Endothelial cell of umbilical vein (primary cell): ENCODE measurements around the gene PRSS58. TPM values are rescaled to one million over a fixed set of nuclear protein-coding genes. Genes with fewer than 3 reads are reported as not detected.

ENCODE experiments used
- BruUV-seq: library from RNA; stranded (reverse); fragments of 400-500 nt; replicated peaks from 2 replicates; lab custom pipeline; 2021; lab: Mats Ljungman, UMichigan
- CTCF ChIA-PET: fragments of 300-600, 350-600 bp; sonication (Branson Sonifier 250); formaldehyde crosslinking; loops from one replicate; lab custom pipeline; 2021; ENCODE audit warnings: antibody characterized with exemption, inconsistent platforms; lab: Charles Lee
- POLR2A ChIA-PET: fragments of 300-600, 350-600 bp; sonication (Branson Sonifier 250); formaldehyde crosslinking; loops from one replicate; lab custom pipeline; 2021; ENCODE audit warnings: antibody characterized with exemption, inconsistent platforms; lab: Charles Lee
- DNase-seq: peaks from one replicate; pipeline ENCODE4 v3.0.0-alpha.2; 2011; ENCODE audit warnings: low read depth, low spot score
- FAIRE-seq: peaks from 2 replicates; lab custom pipeline; 2011; peaks lifted over from hg19 to GRCh38; lab: Jason Lieb, UNC
- H2AFZ ChIP-seq: 2 replicates; pipeline ENCODE4 v1.6.0; 2012; ENCODE audit warnings: low read depth, low read length, control low read depth, inconsistent platforms
- H3K27ac ChIP-seq: 2 replicates; pipeline ENCODE4 v1.5.1; 2011; ENCODE audit warnings: low read depth, mild to moderate bottlenecking, control low read depth, low read length, moderate library complexity; ENCODE audit not compliant: insufficient read depth
- H3K27me3 ChIP-seq, 2 experiments: 2 replicates each; pipeline versions ENCODE4 v1.6.0 to v1.6.1; 2011; ENCODE audit warnings: low read length in 2 of 2, mixed read lengths in 1 of 2; ENCODE audit not compliant: control insufficient read depth in 2 of 2, insufficient read depth in 2 of 2
- H3K36me3 ChIP-seq, 2 experiments: 2 replicates in 1 of 2; 3 replicates in 1 of 2; pipeline ENCODE4 v1.5.1; 2011; ENCODE audit warnings: low read length in 2 of 2, mild to moderate bottlenecking in 1 of 2, moderate library complexity in 1 of 2; ENCODE audit not compliant: control insufficient read depth in 2 of 2, insufficient read depth in 2 of 2; ENCODE audit errors: extremely low read depth in 1 of 2
- H3K4me1 ChIP-seq: 3 replicates; pipeline ENCODE4 v1.5.1; 2011; ENCODE audit warnings: mild to moderate bottlenecking, low read length; ENCODE audit not compliant: control insufficient read depth, insufficient read depth; ENCODE audit errors: extremely low read depth
- H3K4me2 ChIP-seq: 2 replicates; pipeline ENCODE4 v1.6.1; 2011; ENCODE audit warnings: low read length, control low read depth, mixed read lengths; ENCODE audit not compliant: insufficient read depth
- H3K4me3 ChIP-seq, 3 experiments: fragments of 200-600 bp in 1 of 3; sonication (generic), shearing (Covaris generic) in 1 of 3; replicated peaks in 1 of 3; 2 replicates each; pipeline ENCODE4 v1.5.1; 2011 to 2016; ENCODE audit warnings: control low read depth in 3 of 3, low read length in 3 of 3, mild to moderate bottlenecking in 2 of 3, inconsistent platforms in 1 of 3, low read depth in 1 of 3, moderate library complexity in 1 of 3; ENCODE audit not compliant: insufficient read depth in 1 of 3
- H3K79me2 ChIP-seq: 2 replicates; pipeline ENCODE4 v1.6.0; 2012; ENCODE audit warnings: low read length, inconsistent platforms; ENCODE audit not compliant: control insufficient read depth, insufficient read depth
- H3K9ac ChIP-seq: replicated peaks from 2 replicates; pipeline ENCODE3; 2011; ENCODE audit warnings: low read length, control low read depth; ENCODE audit not compliant: insufficient read depth; ENCODE audit errors: extremely low read depth
- H3K9me1 ChIP-seq: replicated peaks from 3 replicates; pipeline ENCODE4 v1.6.0; 2011; ENCODE audit warnings: mild to moderate bottlenecking, low read length; ENCODE audit not compliant: control insufficient read depth, insufficient read depth; ENCODE audit errors: extremely low read depth
- H3K9me3 ChIP-seq: replicated peaks from 2 replicates; pipeline ENCODE4 v1.5.1; 2012; ENCODE audit warnings: low read length, inconsistent platforms; ENCODE audit not compliant: control insufficient read depth, insufficient read depth
- H4K20me1 ChIP-seq: replicated peaks from 2 replicates; pipeline ENCODE3; 2011; ENCODE audit warnings: mild to moderate bottlenecking, low read length; ENCODE audit not compliant: control insufficient read depth, insufficient read depth; ENCODE audit errors: extremely low read depth
- EZH2 ChIP-seq: IDR thresholded peaks from 2 replicates; pipeline ENCODE4 v1.6.1; 2012; ENCODE audit warnings: borderline replicate concordance, low read depth, mild to moderate bottlenecking, moderate library complexity, low read length, inconsistent platforms; ENCODE audit not compliant: severe bottlenecking
- FOS ChIP-seq: IDR thresholded peaks from 2 replicates; pipeline ENCODE4 v1.6.1; 2011; ENCODE audit warnings: mild to moderate bottlenecking, low read length, moderate library complexity, borderline replicate concordance; ENCODE audit not compliant: insufficient read depth
- GATA2 ChIP-seq: IDR thresholded peaks from 2 replicates; pipeline ENCODE4 v1.7.0; 2011; ENCODE audit warnings: low read depth, mild to moderate bottlenecking, moderate library complexity, mixed read lengths, low read length; ENCODE audit not compliant: insufficient read length, insufficient read depth
- JUN ChIP-seq: IDR thresholded peaks from 2 replicates; pipeline ENCODE4 v1.6.1; 2011; ENCODE audit warnings: borderline replicate concordance, low read depth; ENCODE audit not compliant: insufficient read length, insufficient read depth
- MYC ChIP-seq: IDR thresholded peaks from one replicate; pipeline ENCODE4 v1.6.1; 2011; ENCODE audit warnings: mild to moderate bottlenecking, low read depth, low read length
- POLR2A ChIP-seq: IDR thresholded peaks from 2 replicates; pipeline ENCODE4 v1.6.1; 2012; ENCODE audit warnings: low read depth, mild to moderate bottlenecking, control low read depth, low read length
- POLR2AphosphoS5 ChIP-seq: IDR thresholded peaks from 2 replicates; pipeline ENCODE4 v1.6.1; 2012; ENCODE audit warnings: low read depth, mild to moderate bottlenecking, control low read depth, low read length, moderate library complexity; ENCODE audit not compliant: insufficient read depth
- dilution Hi-C: fragments of 300-500 bp; cut with MboI; formaldehyde crosslinking; loops from one replicate; pipeline ENCODE4 v1.15.0; 2019; ENCODE audit warnings: low sequenced_read_pairs; ENCODE audit not compliant: extremely low pct_ligation_motif_present
- intact Hi-C: fragments of 100-400 bp; cut with micrococcal nuclease; formaldehyde crosslinking; loops from one replicate; pipeline ENCODE4 v1.10.0; 2022
- polyA plus RNA-seq, 4 experiments: library from polyadenylated mRNA; depleted of rRNA in 3 of 4; stranded (reverse) in 3 of 4; unstranded in 1 of 4; fragments of >200 nt; gene quantifications; 2 replicates each; pipeline versions ENCODE4 v1.2.1 to v1.2.3, GENCODE V29; 2011 to 2012; ENCODE audit warnings: missing spikeins in 1 of 4
- total RNA-seq: library from RNA; stranded (reverse); gene quantifications from 2 replicates; pipeline ENCODE4 v1.2.3, GENCODE V29; 2021
- TF ChIP-seq, protein P1 (sequence below): IDR thresholded peaks from 2 replicates; pipeline ENCODE4 v1.6.1; 2011; ENCODE audit not compliant: insufficient read depth, insufficient read length
- TF ChIP-seq, protein P2 (sequence below), 2 donors: IDR thresholded peaks; 1 replicate in 1 of 2; 2 replicates in 1 of 2; pipeline ENCODE4 v1.5.1; 2011; ENCODE audit warnings: low read length in 2 of 2, mild to moderate bottlenecking in 2 of 2, moderate library complexity in 2 of 2, control low read depth in 1 of 2, inconsistent platforms in 1 of 2, low read depth in 1 of 2; ENCODE audit not compliant: insufficient read depth in 1 of 2; ENCODE audit errors: extremely low read depth in 1 of 2

PRSS58 gene
- total and polyA plus RNA-seq, 2 donors (not counting 3 experiments of a cell fraction or from before 2014, with no cell fraction given) = not detected

DNA sequence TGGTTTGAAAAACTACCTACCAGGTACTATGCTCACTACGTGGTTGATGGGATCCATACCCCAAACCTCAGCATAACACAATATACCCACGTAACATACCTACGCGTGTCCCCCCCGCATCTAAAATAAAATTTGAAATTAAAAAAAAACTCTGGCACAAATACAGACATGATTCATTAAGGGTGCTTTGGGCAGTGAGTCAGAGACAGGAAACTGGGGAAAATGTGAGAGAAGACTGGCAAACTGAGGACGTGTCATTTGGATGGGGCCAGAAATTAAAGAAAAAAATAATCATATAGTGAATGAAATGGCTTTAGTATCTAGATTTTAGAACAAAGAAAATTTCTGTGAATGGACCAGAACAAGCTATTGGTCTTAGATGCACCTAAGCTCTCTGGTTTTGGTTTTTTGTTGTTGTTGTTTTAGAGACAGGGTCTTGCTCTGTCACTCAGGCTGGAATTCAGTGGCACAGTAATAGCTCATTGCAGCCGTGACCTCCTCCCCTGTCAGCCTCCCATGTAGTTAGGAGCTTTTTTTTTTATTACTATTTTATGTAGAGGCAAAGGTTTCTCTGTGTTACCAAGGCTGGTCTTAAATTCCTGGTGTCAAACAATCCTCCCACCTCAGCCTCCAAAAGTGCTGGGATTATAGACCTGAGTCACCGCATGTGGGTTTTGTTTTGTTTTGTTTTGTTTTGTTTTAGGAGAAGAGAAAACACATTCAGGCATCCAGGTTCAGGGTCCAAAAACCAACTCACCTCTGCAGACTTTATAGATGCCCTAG, 5.9 kb upstream of the PRSS58 start:
- no peak overlapping the region for H3K4me3 ChIP-seq
- no peaks in the 10 kb centered on the region for H3K4me1 ChIP-seq
- H3K27me3 ChIP-seq = no peaks in the 10 kb centered on the region
- no peak overlapping the region for H3K9ac ChIP-seq
- ChIA-PET POLR2A (no interaction called here), CTCF (no interaction called here)
- H3K27ac ChIP-seq = no peak overlapping the region
- dilution Hi-C loops = no loop called here
- H4K20me1 ChIP-seq = no peaks in the 10 kb centered on the region
- no TSS peak for BruUV-seq
- H3K9me1 ChIP-seq = no peaks in the 10 kb centered on the region
- TF ChIP-seq FOS (peak; percentile 49), GATA2 (no peak)
- TF ChIP-seq, protein P1, sequence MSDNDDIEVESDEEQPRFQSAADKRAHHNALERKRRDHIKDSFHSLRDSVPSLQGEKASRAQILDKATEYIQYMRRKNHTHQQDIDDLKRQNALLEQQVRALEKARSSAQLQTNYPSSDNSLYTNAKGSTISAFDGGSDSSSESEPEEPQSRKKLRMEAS = no peak
- H3K9me3 ChIP-seq = no peaks in the 10 kb centered on the region
- H3K79me2 ChIP-seq = no peaks in the 10 kb centered on the region
- H3K4me2 ChIP-seq = no peak overlapping the region
- H3K36me3 ChIP-seq = no peaks in the 10 kb centered on the region
- no peak for FAIRE-seq
- DNase-seq = no peak
- no peak overlapping the region for H2AFZ ChIP-seq
- intact Hi-C loops = no loop called here

DNA sequence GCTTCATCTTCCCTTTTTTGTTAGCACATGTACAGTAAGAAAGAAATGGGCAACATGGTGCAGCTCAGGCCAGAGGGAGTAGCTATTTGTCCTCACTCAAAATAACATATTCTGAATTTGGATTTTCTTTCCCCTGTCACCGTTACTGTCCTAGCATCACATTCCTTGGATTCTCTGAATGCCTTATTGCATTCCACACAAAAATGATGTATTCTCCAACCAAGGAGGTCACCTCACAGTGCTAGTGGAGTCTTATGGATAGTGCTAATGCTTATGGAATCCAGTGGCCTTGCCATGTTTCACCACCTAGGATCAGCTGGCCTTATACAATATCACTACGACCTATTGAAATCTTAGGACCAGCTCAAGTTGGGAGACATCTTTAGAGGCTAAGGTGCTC, 7.2 kb downstream of the PRSS58 start:
- no peaks in the 10 kb centered on the region for H3K9me1 ChIP-seq
- H3K4me3 ChIP-seq = no peak overlapping the region
- intact Hi-C loops (no loop called here), dilution Hi-C loops (no loop called here)
- H3K9ac ChIP-seq = no peak overlapping the region
- DNase-seq = no peak
- no peak for FAIRE-seq
- H3K79me2 ChIP-seq = no peaks in the 10 kb centered on the region
- no peaks in the 10 kb centered on the region for H3K36me3 ChIP-seq
- H2AFZ ChIP-seq = no peak overlapping the region
- H4K20me1 ChIP-seq = no peaks in the 10 kb centered on the region
- TF ChIP-seq GATA2 (no peak), POLR2AphosphoS5 (no peak), FOS (no peak), POLR2A (no peak), EZH2 (no peak), JUN (no peak), MYC (no peak)
- TF ChIP-seq, protein P2, sequence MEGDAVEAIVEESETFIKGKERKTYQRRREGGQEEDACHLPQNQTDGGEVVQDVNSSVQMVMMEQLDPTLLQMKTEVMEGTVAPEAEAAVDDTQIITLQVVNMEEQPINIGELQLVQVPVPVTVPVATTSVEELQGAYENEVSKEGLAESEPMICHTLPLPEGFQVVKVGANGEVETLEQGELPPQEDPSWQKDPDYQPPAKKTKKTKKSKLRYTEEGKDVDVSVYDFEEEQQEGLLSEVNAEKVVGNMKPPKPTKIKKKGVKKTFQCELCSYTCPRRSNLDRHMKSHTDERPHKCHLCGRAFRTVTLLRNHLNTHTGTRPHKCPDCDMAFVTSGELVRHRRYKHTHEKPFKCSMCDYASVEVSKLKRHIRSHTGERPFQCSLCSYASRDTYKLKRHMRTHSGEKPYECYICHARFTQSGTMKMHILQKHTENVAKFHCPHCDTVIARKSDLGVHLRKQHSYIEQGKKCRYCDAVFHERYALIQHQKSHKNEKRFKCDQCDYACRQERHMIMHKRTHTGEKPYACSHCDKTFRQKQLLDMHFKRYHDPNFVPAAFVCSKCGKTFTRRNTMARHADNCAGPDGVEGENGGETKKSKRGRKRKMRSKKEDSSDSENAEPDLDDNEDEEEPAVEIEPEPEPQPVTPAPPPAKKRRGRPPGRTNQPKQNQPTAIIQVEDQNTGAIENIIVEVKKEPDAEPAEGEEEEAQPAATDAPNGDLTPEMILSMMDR (IDR thresholded peaks at IDR 0.05; ENCODE audit: extremely low read depth in 1 of 2, insufficient read depth in 1 of 2, low read depth in 1 of 2, low read length in 2 of 2) = no peak
- TF ChIP-seq, protein P1 = no peak
- no peak overlapping the region for H3K27ac ChIP-seq
- no peak overlapping the region for H3K4me2 ChIP-seq
- POLR2A ChIA-PET = no interaction called here
- no peaks in the 10 kb centered on the region for H3K9me3 ChIP-seq
- no TSS peak for BruUV-seq
- CTCF ChIA-PET = no interaction called here
- H3K4me1 ChIP-seq = no peaks in the 10 kb centered on the region
- no peaks in the 10 kb centered on the region for H3K27me3 ChIP-seq
